Measurements from ENCODE around the gene RPAIN. TPM values are rescaled to one million over a fixed set of nuclear protein-coding genes. Genes with fewer than 3 reads are reported as not detected.

The RPAIN gene
- total RNA-seq, 2 donors from 2014 or later, result 69.3 to 87.8 TPM

- Mint-ChIP-seq H3K4me1 (peaks cover 28% of the 10 kb centered on the region), H3K36me3 (ENCODE audit: low read depth) (peaks cover 31% of the 10 kb centered on the region), H3K9me3 (no peaks in the 10 kb centered on the region), H3K27me3 (ENCODE audit: insufficient read depth) (no peaks in the 10 kb centered on the region), H3K27ac (peak overlapping the region; percentile 56), H3K4me3 (no peak overlapping the region)
- H3K4me3 ChIP-seq (ENCODE audit: low read length), result peak overlapping the region; percentile 7
- TF ChIP-seq, protein P1, sequence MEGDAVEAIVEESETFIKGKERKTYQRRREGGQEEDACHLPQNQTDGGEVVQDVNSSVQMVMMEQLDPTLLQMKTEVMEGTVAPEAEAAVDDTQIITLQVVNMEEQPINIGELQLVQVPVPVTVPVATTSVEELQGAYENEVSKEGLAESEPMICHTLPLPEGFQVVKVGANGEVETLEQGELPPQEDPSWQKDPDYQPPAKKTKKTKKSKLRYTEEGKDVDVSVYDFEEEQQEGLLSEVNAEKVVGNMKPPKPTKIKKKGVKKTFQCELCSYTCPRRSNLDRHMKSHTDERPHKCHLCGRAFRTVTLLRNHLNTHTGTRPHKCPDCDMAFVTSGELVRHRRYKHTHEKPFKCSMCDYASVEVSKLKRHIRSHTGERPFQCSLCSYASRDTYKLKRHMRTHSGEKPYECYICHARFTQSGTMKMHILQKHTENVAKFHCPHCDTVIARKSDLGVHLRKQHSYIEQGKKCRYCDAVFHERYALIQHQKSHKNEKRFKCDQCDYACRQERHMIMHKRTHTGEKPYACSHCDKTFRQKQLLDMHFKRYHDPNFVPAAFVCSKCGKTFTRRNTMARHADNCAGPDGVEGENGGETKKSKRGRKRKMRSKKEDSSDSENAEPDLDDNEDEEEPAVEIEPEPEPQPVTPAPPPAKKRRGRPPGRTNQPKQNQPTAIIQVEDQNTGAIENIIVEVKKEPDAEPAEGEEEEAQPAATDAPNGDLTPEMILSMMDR (conservative IDR thresholded peaks at IDR 0.05), result no peak
- no peaks in the 10 kb centered on the region for H3K27me3 ChIP-seq (ENCODE audit: control insufficient read depth, insufficient read depth, low read length, poor library complexity, severe bottlenecking)
- H3K27ac ChIP-seq (ENCODE audit: low read depth, low read length), result no peak overlapping the region
- no peaks in the 10 kb centered on the region for H3K9me3 ChIP-seq (ENCODE audit: control insufficient read depth, low read length)
- peaks cover 13% of the 10 kb centered on the region for H3K36me3 ChIP-seq (ENCODE audit: control insufficient read depth, insufficient read depth, low read length)
- H3K4me1 ChIP-seq (ENCODE audit: control insufficient read depth, insufficient read depth, low read length), result peaks cover 12% of the 10 kb centered on the region
- no peak overlapping the region for H3K9ac ChIP-seq (ENCODE audit: extremely low read depth, low read length, poor library complexity, severe bottlenecking)
- 89 to 92% methylated on average over 10 of the region's 10 CpGs for WGBS, 2 experiments (ENCODE audit: insufficient coverage in 1 of 2, insufficient read length in 1 of 2)
- no peak for DNase-seq
Measured at GRCh38 chr17:5464717-5465507, 44.9 kb downstream of the RPAIN start.

GRCh38 chr17:5466295-5466694 lies 46.3 kb downstream of the RPAIN start:
- H3K27me3 ChIP-seq (ENCODE audit: control insufficient read depth, insufficient read depth, low read length, poor library complexity, severe bottlenecking), result no peaks in the 10 kb centered on the region
- peaks cover 12% of the 10 kb centered on the region for H3K4me1 ChIP-seq (ENCODE audit: control insufficient read depth, insufficient read depth, low read length)
- H3K36me3 ChIP-seq (ENCODE audit: control insufficient read depth, insufficient read depth, low read length), result peaks cover 6% of the 10 kb centered on the region
- H3K27ac Mint-ChIP-seq, result no peak overlapping the region
- no peak overlapping the region for H3K9ac ChIP-seq (ENCODE audit: extremely low read depth, low read length, poor library complexity, severe bottlenecking)
- no peak overlapping the region for H3K4me3 Mint-ChIP-seq
- DNase-seq, result peak; percentile 5
- H3K27me3 Mint-ChIP-seq (ENCODE audit: insufficient read depth), result no peaks in the 10 kb centered on the region
- H3K36me3 Mint-ChIP-seq (ENCODE audit: low read depth), result peaks cover 18% of the 10 kb centered on the region
- H3K4me3 ChIP-seq (ENCODE audit: low read length), result peak overlapping the region; percentile 94
- peaks cover 28% of the 10 kb centered on the region for H3K4me1 Mint-ChIP-seq
- TF ChIP-seq, protein P1 (conservative IDR thresholded peaks at IDR 0.05), result no peak
- no peaks in the 10 kb centered on the region for H3K9me3 Mint-ChIP-seq
- no peaks in the 10 kb centered on the region for H3K9me3 ChIP-seq (ENCODE audit: control insufficient read depth, low read length)
- H3K27ac ChIP-seq (ENCODE audit: low read depth, low read length), result no peak overlapping the region
- 88 to 100% methylated on average over 2 to 4 of the region's 4 CpGs for WGBS, 2 experiments (ENCODE audit: insufficient coverage in 1 of 2, insufficient read length in 1 of 2)

DNA sequence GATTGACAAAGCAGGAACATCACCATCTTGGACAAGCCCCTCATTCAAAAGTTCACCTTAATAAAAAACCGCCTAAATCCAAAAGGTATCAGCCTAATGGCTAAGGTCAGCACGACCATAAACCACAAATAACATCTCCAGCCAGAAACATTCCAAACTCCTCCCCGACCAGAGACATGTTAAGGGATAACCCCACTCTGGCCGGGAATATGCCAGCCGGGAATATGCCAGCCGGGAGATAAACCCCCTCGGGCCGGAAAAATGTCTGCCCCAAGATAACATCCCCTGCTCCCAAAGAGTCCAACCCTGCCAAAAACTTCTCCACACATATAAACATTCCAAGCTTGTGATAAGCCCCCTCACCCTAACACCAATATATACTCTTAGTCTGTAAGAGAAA lies 47.4 kb downstream of the RPAIN start:
- TF ChIP-seq, protein P1 (conservative IDR thresholded peaks at IDR 0.05), result no peak
- H3K27ac ChIP-seq (ENCODE audit: low read depth, low read length), result no peak overlapping the region
- DNase-seq, result no peak
- H3K27me3 ChIP-seq (ENCODE audit: control insufficient read depth, insufficient read depth, low read length, poor library complexity, severe bottlenecking), result no peaks in the 10 kb centered on the region
- H3K4me1 ChIP-seq (ENCODE audit: control insufficient read depth, insufficient read depth, low read length), result peaks cover 12% of the 10 kb centered on the region
- Mint-ChIP-seq H3K9me3 (no peaks in the 10 kb centered on the region), H3K27ac (peak overlapping the region; percentile 83), H3K27me3 (ENCODE audit: insufficient read depth) (no peaks in the 10 kb centered on the region), H3K4me3 (peak overlapping the region; percentile 82), H3K36me3 (ENCODE audit: low read depth) (peaks cover 16% of the 10 kb centered on the region), H3K4me1 (peaks cover 28% of the 10 kb centered on the region)
- H3K9me3 ChIP-seq (ENCODE audit: control insufficient read depth, low read length), result no peaks in the 10 kb centered on the region
- 2 to 5% methylated on average over 3 to 8 of the region's 8 CpGs for WGBS, 2 experiments (ENCODE audit: insufficient coverage in 1 of 2, insufficient read length in 1 of 2)
- peak overlapping the region; percentile 94 for H3K4me3 ChIP-seq (ENCODE audit: low read length)
- peaks cover 13% of the 10 kb centered on the region for H3K36me3 ChIP-seq (ENCODE audit: control insufficient read depth, insufficient read depth, low read length)
- peak overlapping the region; percentile 60 for H3K9ac ChIP-seq (ENCODE audit: extremely low read depth, low read length, poor library complexity, severe bottlenecking)

Data from endodermal cell (in vitro differentiated cells).